Fibroblast of pulmonary artery (primary cell): Measurements from ENCODE around the gene LTN1.

Experiments used
- DNase-seq: peaks from one replicate; pipeline ENCODE4 v3.0.0-alpha.2; 2010; ENCODE audit warnings: low read depth
- H3K4me3 ChIP-seq: replicated peaks from 2 replicates; pipeline ENCODE4 v1.5.1; 2011; ENCODE audit warnings: low read depth, mild to moderate bottlenecking, control low read depth, low read length, moderate library complexity
- TF ChIP-seq, protein P1 (sequence below): IDR thresholded peaks from 2 replicates; pipeline ENCODE4 v1.5.1; 2011; ENCODE audit warnings: mild to moderate bottlenecking, control low read depth, low read length, inconsistent platforms; ENCODE audit errors: missing control alignments

Gene LTN1

DNA sequence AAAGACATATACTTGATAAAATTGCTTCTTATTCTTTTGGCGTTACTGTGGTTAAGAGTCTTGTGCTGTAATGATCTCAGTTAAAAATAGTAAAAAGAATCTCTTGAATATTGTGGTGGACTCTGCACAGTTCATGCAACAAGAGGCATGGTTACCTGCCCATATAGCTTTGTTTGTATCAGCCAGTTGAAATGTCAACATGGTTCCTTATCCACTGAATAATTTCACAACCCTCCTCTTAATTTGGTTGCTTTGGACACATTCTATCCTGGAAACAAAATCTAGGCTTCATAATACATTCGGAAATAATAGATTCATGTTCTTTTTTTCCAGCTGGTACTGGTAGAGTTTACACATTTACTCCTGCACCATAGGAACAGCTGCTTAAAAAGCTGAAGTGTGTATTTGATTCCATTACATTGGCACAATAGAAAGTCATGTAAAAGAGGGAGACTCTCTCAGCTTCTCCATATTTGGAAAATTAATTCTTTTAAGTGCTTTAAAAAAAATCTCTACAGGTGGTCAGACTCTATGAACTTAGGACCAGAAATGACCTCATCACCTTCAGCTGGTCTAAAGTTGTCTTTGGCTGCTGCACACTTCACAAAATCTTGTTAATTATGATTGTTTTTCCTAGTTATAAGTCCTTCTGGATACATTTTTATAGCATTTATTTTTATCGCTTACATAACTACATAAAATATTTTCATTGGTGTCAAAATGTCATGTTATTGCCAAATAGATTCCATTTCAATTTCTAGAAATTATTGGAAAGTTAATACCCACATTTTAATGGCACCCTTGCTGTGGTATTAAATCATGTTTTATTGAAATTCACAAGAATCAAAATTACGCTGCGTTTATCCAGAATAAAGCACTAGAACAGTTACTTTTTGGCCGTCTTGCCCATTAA is 100.2 kb downstream of the LTN1 start:
- no peak for DNase-seq
- H3K4me3 ChIP-seq: no peak overlapping the region
- TF ChIP-seq, protein P1, sequence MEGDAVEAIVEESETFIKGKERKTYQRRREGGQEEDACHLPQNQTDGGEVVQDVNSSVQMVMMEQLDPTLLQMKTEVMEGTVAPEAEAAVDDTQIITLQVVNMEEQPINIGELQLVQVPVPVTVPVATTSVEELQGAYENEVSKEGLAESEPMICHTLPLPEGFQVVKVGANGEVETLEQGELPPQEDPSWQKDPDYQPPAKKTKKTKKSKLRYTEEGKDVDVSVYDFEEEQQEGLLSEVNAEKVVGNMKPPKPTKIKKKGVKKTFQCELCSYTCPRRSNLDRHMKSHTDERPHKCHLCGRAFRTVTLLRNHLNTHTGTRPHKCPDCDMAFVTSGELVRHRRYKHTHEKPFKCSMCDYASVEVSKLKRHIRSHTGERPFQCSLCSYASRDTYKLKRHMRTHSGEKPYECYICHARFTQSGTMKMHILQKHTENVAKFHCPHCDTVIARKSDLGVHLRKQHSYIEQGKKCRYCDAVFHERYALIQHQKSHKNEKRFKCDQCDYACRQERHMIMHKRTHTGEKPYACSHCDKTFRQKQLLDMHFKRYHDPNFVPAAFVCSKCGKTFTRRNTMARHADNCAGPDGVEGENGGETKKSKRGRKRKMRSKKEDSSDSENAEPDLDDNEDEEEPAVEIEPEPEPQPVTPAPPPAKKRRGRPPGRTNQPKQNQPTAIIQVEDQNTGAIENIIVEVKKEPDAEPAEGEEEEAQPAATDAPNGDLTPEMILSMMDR: no peak

DNA sequence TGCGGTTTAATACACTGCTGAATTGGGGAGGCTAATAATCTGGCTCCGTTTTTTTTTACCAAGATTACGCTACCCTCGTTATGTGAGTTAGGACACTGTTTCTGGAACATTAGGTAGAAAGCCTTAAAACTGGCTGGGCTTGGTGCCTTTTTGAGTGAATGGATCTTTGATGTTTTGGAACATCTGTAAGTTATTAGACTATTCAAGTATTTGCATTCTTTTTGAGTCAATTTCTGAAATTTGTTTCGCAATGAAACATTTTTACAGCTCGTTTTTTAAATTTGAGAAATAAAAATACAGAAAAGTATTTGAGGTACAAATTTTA is 106.9 kb downstream of the LTN1 start:
- no peak for DNase-seq
- TF ChIP-seq, protein P1: no peak
- no peak overlapping the region for H3K4me3 ChIP-seq

DNA sequence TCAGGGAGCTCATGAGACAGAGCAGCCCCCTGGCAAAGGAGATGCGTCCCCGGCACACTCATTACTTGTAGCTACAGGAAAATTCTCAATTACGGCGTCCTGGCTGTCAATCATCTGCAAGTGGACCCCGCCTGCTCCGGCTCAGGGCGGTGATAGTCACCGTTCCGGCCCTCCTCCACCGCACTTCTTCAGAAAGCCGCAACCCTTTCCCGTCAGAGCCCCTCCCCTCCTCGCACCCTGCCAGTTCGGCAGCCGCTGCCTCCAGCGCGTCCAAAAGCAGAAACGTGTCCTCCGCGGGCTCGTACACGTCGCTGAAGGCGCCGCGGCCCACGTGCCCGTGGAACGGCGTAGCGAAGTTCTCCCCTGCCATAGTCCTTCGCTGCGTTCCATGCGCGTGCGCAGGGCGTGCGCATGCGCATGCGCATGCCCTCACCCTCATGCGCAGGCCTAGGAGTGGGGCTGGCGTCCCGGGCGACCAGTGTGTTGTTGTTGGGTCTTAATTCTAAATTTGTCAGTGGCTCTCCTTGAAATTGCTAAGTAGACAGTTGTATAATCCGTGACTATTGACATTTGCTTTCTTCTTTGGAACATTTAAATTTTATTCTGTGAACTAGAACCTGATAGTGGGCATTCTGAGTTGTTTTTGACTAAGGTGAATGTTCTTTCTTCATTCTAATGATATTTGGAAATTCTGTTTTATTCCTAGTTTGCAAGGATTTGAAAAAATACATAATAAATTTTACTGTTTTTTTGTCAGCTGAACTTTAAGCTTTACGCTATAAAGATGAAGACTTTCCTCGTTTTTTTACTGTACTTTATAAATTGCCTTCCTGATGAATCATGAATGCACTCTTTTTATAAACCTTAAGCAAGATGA is 107.5 kb downstream of the LTN1 start:
- DNase-seq: peak; percentile 96
- H3K4me3 ChIP-seq: peak overlapping the region; percentile 63
- TF ChIP-seq, protein P1: no peak

DNA sequence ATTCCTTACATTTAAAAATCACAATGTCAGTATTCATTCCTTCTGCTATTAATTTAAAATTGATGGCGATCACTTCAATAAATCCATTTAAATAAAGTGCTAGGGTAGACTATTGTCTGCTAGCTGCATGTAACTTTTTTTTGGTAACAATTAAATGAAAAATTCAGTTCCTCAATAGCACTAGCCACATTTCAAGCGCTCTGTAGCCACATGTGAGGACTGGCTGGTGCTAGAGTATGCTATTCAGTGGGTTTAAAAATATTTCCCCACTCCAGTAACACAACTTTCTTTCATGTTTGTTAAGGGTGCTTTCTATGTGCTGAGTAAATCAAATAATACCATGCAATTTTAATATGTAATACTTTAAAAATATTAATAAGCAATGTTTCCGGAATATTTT is 108.2 kb downstream of the LTN1 start:
- H3K4me3 ChIP-seq: peak overlapping the region; percentile 63
- TF ChIP-seq, protein P1: no peak
- DNase-seq: peak; percentile 19

DNA sequence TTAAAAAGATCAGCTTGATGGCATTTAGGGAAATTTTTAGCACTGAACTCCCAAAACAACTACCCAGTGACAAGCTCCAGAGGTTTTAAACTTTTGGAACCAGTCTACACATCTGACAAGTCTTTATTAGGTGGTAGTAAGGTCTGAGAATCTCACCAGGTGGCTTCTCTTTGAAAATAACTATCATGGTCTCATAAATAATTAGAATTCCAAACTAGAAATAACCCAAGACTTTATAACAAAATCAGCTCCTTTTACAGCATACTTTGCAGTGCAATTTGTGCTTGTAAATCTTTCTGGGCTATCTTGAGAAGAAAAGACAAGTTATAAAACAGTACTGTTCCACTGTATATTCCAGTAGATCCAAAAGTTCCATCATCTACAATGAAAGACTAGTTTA is 108.7 kb downstream of the LTN1 start:
- DNase-seq: no peak
- TF ChIP-seq, protein P1: no peak
- H3K4me3 ChIP-seq: peak overlapping the region; percentile 63

DNA sequence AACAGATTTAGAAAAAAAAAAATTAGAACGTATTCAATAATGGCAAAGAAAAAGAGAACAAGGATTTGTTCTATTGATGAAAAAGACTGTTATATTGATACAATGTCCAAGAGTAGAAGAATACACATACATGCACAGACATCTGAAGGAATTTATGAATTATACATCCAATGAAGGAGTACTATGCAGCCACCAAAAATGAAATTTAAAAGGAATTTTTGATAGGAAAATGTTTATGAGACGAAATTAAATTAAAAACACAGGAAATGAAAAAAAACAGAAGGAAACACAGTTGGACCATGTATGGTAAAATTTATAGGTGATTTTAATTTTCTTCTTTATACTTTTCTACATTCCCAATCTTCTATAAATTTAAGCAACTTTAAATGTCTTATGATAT is 110.3 kb downstream of the LTN1 start:
- DNase-seq: no peak
- TF ChIP-seq, protein P1: no peak

More for the DNA sequence above, 110.3 kb downstream of the LTN1 start:
- H3K4me3 ChIP-seq: no peak overlapping the region
